ENCODE data around the gene DAP. TPM values are rescaled to one million over a fixed set of nuclear protein-coding genes. Genes with fewer than 3 reads are reported as not detected.
A peak's percentile ranks its signal among the peaks of the same experiment; 100 is the strongest.
"Not testable (repeated sequence)": the region's sequence is repeated elsewhere in the genome, so short reads cannot be mapped to it uniquely, and the experiment has no call there.

DAP gene
- total and polyA plus RNA-seq, 9 donors, result 23.4 to 72.6 (median 52.4) TPM

DNA sequence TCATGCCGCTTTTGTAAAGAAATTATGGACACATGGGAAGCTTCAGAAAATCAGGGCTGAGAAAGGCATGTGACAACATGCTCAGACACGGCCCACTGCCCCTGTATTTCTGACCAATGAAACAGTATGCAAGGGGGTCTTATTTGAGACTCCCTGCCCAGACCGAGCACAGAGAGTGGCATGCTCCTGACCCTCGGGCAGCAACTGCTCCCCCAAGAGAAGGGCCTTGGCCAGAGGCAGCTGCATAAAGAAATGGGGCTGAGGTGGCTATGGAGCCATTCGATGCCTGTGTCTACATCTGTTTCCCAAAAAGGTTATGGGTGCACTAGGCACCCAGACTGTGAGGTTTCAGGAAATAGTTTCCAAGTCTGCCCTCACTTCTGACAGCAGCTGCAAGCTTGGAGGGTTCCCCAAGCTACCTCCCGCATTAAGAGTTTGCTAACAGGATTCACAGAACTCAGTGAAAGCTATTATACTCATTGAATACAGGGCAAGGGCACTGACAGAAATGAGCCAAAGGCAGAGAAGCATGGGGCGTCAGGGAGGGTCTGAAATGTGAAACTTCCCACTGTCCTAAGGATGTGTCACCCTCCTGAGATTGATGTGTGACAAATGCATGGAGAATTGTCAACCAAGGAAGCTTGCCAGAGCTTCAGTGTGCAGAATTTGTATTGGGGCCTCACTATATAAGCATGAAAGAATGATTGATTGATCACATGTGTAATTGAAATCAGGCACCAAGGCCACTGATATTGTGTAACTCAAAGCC lies 94.3 kb downstream of the DAP start:
- Histone ChIP-seq H3K36me3 (ENCODE audit: control insufficient read depth, insufficient read depth, low read length) (no peaks in the 10 kb centered on the region), H3K9me3 (replicated peaks; ENCODE audit: control insufficient read depth, low read depth, low read length) (no peaks in the 10 kb centered on the region), H3K4me1 (ENCODE audit: control insufficient read depth, insufficient read depth, low read length) (peaks cover 32% of the 10 kb centered on the region), H3K4me3 (ENCODE audit: low read length) (no peak overlapping the region), H3K27me3 (ENCODE audit: control insufficient read depth, insufficient read depth, low read length) (peaks cover under 1% of the 10 kb centered on the region), H3K27ac (ENCODE audit: low read length) (no peak overlapping the region)
- WGBS (ENCODE audit: insufficient coverage), result 64% methylated on average over 6 of the region's 7 CpGs
- peak; percentile 30 for DNase-seq

DNA sequence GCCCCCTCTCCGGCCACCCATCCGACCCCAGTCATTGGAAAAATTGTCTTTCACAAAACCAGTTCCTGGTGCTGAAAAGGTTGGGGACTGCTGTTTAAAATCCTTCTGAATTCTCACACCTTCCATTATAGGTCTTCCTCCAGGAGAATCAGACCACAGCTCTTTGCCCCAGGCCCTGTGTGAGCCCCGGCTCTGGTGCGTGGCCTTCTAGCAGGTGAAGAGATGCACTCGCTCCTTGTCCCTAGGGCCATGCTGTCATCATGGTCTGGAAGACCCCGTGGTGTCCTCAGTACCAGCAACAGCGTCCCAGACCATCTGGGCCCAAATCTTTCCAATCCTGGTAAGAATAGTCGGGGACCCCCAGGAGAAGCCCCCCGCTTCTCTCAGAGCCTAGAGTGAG lies 95.2 kb downstream of the DAP start:
- no peaks in the 10 kb centered on the region for H3K9me3 ChIP-seq (replicated peaks; ENCODE audit: control insufficient read depth, low read depth, low read length)
- H3K36me3 ChIP-seq (ENCODE audit: control insufficient read depth, insufficient read depth, low read length), result no peaks in the 10 kb centered on the region
- peaks cover 32% of the 10 kb centered on the region for H3K4me1 ChIP-seq (ENCODE audit: control insufficient read depth, insufficient read depth, low read length)
- 90% methylated on average over 6 of the region's 9 CpGs for WGBS (ENCODE audit: insufficient coverage)
- no peak for DNase-seq
- H3K27me3 ChIP-seq (ENCODE audit: control insufficient read depth, insufficient read depth, low read length), result peaks cover 2% of the 10 kb centered on the region
- H3K4me3 ChIP-seq (ENCODE audit: low read length), result no peak overlapping the region
- no peak overlapping the region for H3K27ac ChIP-seq (ENCODE audit: low read length)

DNA sequence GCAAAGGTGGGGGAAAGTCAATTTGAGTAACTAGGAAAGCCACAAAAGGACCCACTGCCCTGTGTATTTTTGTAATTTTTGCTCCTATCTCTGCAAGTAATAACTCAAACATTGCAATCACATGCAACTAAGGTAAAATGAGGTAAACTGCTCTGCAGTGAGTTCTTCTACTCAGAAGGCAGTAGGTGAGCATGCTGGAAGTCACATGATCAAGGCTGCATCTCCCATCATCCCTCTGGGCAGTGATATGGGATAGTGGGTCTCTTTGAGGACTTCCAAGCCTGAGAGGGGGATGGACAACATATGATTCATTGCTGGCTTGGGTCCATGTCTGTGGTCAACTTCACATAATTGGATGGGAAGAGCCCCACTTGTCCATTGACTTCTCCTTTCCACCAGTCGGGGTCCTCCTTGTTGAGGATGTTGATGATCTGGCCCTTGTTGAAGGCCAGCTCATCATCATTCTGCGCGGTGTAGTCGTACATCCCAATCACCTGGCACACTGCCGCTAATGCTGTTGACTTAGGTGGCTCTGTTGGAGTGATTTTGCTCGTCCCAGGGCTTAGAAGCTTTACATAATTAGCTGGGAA lies 96.8 kb downstream of the DAP start:
- DNase-seq; H3K27me3 ChIP-seq (ENCODE audit: control insufficient read depth, insufficient read depth, low read length); H3K9me3 ChIP-seq (replicated peaks; ENCODE audit: control insufficient read depth, low read depth, low read length); H3K4me3 ChIP-seq (ENCODE audit: low read length); H3K36me3 ChIP-seq (ENCODE audit: control insufficient read depth, insufficient read depth, low read length); H3K27ac ChIP-seq (ENCODE audit: low read length): not testable (repeated sequence)
- 90% methylated on average over 2 of the region's 6 CpGs for WGBS (ENCODE audit: insufficient coverage)
- H3K4me1 ChIP-seq (ENCODE audit: control insufficient read depth, insufficient read depth, low read length), result peaks cover 32% of the 10 kb centered on the region

DNA sequence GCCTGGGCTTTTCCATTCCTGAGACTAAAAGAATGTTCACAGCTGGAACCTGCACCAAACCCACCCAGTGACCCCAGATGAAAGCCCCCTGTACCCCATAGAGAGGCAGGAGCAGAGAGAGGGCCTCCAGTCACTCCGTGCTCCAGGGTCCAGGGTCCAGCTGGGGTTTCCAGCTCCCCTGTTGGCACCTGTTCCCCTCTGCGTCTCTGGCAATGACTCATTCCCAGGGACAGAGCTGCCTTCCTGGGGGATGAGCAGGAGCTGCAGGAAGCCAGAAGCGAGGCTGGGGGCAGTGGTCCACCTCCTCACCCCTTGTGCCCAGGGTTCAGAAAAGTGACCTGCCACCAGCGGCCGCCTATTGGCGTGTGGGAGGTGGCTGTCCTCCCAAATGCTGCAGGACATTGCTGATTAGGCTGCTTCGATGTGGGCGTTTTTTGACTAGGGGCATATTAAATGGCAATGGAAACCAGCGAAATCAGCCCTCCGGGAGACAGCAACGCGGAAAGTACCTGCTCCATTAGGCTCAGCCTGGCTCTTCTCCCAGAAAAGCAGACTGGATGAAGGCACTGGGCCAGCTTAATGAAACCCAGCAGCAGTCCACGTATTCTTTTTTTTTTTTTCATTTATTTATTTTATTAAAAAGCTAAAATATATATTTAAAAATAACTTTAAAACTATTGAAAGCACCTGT lies 97.4 kb downstream of the DAP start:
- DNase-seq, result peak; percentile 85
- Histone ChIP-seq H3K36me3 (ENCODE audit: control insufficient read depth, insufficient read depth, low read length) (no peaks in the 10 kb centered on the region), H3K27ac (ENCODE audit: low read length) (no peak overlapping the region), H3K9me3 (replicated peaks; ENCODE audit: control insufficient read depth, low read depth, low read length) (no peaks in the 10 kb centered on the region), H3K4me3 (ENCODE audit: low read length) (no peak overlapping the region), H3K27me3 (ENCODE audit: control insufficient read depth, insufficient read depth, low read length) (peaks cover 7% of the 10 kb centered on the region), H3K4me1 (ENCODE audit: control insufficient read depth, insufficient read depth, low read length) (peaks cover 32% of the 10 kb centered on the region)
- WGBS (ENCODE audit: insufficient coverage), result 16% methylated on average over 6 of the region's 13 CpGs

DNA sequence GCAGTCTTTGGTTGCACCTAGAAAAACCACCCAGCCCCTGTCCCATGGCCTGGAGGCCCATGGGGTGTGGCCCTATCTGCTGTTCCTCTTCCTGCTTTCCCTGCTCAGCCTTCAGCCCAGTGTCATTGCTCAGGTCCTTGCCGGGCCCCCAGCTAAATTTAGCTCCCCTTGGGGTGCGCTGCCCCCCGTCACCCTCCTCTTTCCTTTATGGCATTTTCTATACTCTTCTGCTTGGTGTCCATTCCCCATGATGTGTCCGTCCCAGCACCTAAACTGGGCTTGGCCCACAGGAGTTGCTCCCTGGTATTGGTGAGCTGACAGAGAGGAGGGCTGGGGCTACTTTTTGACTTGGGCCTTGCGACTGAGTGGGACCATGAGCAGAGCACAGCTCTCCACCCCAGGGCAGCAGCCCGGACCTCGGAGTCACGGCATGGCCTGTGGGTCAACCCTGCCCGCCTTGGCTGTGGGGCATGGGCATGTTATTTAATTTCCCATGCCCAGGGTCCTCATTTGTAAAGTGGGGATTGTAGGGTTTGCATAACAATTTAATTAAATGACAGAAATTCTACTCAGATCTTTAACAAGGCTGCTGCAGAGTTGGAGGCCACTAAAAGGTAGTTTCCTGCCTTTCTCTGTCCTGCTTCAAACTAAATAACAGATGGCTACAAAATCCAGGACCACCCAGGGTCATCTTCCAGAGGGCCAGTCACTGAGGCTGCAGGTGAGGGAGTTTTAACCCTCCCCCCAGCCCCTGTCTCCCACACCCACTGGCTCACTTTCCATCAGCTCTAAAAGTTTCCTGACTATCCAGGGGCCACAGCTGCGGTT lies 98.2 kb downstream of the DAP start:
- DNase-seq, result peak; percentile 59
- Histone ChIP-seq H3K4me3 (ENCODE audit: low read length) (no peak overlapping the region), H3K27me3 (ENCODE audit: control insufficient read depth, insufficient read depth, low read length) (peaks cover 7% of the 10 kb centered on the region), H3K27ac (ENCODE audit: low read length) (no peak overlapping the region), H3K4me1 (ENCODE audit: control insufficient read depth, insufficient read depth, low read length) (peaks cover 32% of the 10 kb centered on the region), H3K9me3 (replicated peaks; ENCODE audit: control insufficient read depth, low read depth, low read length) (no peaks in the 10 kb centered on the region), H3K36me3 (ENCODE audit: control insufficient read depth, insufficient read depth, low read length) (no peaks in the 10 kb centered on the region)
- 63% methylated on average over 4 of the region's 10 CpGs for WGBS (ENCODE audit: insufficient coverage)

DNA sequence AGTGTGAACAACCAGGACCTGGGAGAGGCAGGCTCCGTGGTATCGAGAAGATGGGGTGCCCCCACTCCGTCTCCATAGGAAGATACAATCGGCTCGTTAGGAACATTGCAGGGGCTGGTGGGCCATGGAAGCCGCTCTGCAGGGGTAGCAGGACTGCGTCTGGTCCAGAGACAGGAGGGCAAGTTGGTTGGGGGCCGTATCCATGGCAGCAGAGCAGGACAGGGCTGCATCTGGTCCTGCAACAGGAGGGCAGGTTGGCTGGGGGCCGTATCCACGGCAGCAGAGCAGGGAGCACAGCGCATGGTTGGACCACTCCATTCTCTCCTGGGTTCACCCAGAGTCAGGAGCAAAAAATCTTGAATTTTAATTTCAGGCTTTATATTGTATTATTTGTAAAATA lies 99.0 kb downstream of the DAP start:
- DNase-seq, result no peak
- H3K27ac ChIP-seq (ENCODE audit: low read length), result no peak overlapping the region
- no peaks in the 10 kb centered on the region for H3K9me3 ChIP-seq (replicated peaks; ENCODE audit: control insufficient read depth, low read depth, low read length)
- no peak overlapping the region for H3K4me3 ChIP-seq (ENCODE audit: low read length)
- H3K36me3 ChIP-seq (ENCODE audit: control insufficient read depth, insufficient read depth, low read length), result no peaks in the 10 kb centered on the region
- 91% methylated on average over 8 of the region's 11 CpGs for WGBS (ENCODE audit: insufficient coverage)
- H3K27me3 ChIP-seq (ENCODE audit: control insufficient read depth, insufficient read depth, low read length), result peaks cover 7% of the 10 kb centered on the region
- H3K4me1 ChIP-seq (ENCODE audit: control insufficient read depth, insufficient read depth, low read length), result peaks cover 27% of the 10 kb centered on the region

DNA sequence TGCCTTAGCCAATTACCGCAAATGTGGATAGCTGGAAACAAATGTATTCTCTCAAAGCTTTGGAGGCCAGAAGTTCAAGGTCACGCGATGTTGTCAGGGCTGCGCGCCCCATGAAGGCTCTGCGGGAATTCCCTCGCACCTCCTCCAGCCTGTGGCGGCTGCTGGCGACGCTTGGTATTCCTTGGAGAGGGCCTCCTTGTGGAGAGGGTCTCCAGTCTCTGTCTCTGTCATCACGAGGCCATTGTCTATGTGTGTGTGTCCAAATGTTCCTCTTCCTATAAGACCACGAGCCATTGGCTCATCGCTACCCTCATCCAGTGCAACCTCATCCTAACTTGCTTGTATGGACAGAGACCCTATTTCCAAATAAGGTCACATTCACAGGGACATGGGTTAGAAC lies 99.6 kb downstream of the DAP start:
- H3K4me3 ChIP-seq (ENCODE audit: low read length), result no peak overlapping the region
- H3K27me3 ChIP-seq (ENCODE audit: control insufficient read depth, insufficient read depth, low read length), result peaks cover 7% of the 10 kb centered on the region
- no peaks in the 10 kb centered on the region for H3K36me3 ChIP-seq (ENCODE audit: control insufficient read depth, insufficient read depth, low read length)
- H3K4me1 ChIP-seq (ENCODE audit: control insufficient read depth, insufficient read depth, low read length), result peaks cover 21% of the 10 kb centered on the region
- no peaks in the 10 kb centered on the region for H3K9me3 ChIP-seq (replicated peaks; ENCODE audit: control insufficient read depth, low read depth, low read length)
- no peak overlapping the region for H3K27ac ChIP-seq (ENCODE audit: low read length)
- DNase-seq, result no peak
- WGBS (ENCODE audit: insufficient coverage), result no CpG with 5 or more reads among the region's 13 CpGs

DNA sequence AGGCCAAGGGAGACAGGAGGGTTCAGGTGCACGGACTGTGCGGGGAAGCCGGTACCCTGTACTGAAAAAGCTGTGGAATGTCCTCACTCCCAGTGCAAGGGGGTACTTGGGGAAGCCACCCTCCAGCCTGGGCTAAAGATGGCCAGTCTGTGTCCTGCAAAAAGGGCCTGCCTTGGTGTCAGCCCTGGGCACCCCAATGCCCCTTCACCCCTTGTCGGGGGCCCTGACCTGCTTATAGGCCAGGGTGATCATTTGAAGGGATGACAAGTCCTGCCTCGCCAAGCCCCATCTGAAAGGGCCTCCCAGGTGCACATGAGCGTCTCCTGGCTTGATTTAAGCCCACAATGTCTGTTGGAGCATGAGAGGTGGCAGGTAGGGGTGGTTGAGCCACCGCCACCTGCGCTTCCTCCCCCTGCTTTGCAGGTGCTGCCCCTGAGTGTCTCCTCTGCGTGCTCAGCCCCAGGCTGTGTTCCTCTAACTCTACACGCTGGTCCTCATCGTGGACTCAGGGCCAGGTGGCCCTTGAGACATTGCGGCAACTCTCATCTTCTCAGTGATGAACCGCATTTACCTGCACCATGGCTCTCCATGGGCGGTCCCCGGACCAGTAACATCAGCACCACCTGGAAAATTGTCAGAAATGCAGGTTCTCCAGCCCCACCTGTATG lies 100.2 kb downstream of the DAP start:
- peaks cover 7% of the 10 kb centered on the region for H3K27me3 ChIP-seq (ENCODE audit: control insufficient read depth, insufficient read depth, low read length)
- H3K4me3 ChIP-seq (ENCODE audit: low read length), result no peak overlapping the region
- no peaks in the 10 kb centered on the region for H3K36me3 ChIP-seq (ENCODE audit: control insufficient read depth, insufficient read depth, low read length)
- no peak overlapping the region for H3K27ac ChIP-seq (ENCODE audit: low read length)
- no peaks in the 10 kb centered on the region for H3K9me3 ChIP-seq (replicated peaks; ENCODE audit: control insufficient read depth, low read depth, low read length)
- peaks cover 16% of the 10 kb centered on the region for H3K4me1 ChIP-seq (ENCODE audit: control insufficient read depth, insufficient read depth, low read length)
- 90% methylated on average over 12 of the region's 15 CpGs for WGBS (ENCODE audit: insufficient coverage)
- no peak for DNase-seq

DNA sequence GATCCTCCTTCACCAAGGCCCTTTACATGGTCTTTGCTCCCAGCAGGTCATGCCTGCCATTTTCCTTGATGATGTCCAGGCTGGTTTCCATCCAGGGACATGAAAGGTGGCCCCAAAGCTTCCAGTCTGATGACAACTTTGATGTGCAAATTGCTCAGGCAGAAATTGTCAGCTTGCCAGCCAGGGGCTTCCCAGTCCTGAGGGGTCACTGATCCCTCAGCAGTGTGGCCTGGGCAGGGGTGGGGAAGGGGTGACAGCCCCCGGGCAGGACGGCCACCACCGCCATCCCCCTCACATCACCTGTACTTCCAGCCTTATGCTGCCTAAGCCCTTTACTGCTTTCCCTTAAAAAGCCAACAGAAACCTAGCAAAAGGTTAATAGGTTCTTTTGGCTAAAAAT lies 100.9 kb downstream of the DAP start:
- DNase-seq, result no peak
- 40% methylated on average over 1 of the region's 3 CpGs for WGBS (ENCODE audit: insufficient coverage)
- no peak overlapping the region for H3K4me3 ChIP-seq (ENCODE audit: low read length)
- H3K9me3 ChIP-seq (replicated peaks; ENCODE audit: control insufficient read depth, low read depth, low read length), result no peaks in the 10 kb centered on the region
- no peaks in the 10 kb centered on the region for H3K36me3 ChIP-seq (ENCODE audit: control insufficient read depth, insufficient read depth, low read length)
- H3K27me3 ChIP-seq (ENCODE audit: control insufficient read depth, insufficient read depth, low read length), result peaks cover 12% of the 10 kb centered on the region
- H3K4me1 ChIP-seq (ENCODE audit: control insufficient read depth, insufficient read depth, low read length), result peaks cover 22% of the 10 kb centered on the region
- no peak overlapping the region for H3K27ac ChIP-seq (ENCODE audit: low read length)

All from muscle of leg (tissue), 11 donors.